HG02938 (cell line): ENCODE measurements around the gene MAN2A1.

Experiments used
- ATAC-seq: cut with Tn5 transposase; IDR thresholded peaks from one replicate; pipeline ENCODE4 v1.9.1; 2021; ENCODE audit warnings: mild to moderate bottlenecking, moderate library complexity; ENCODE audit not compliant: unreplicated experiment

The MAN2A1 gene

DNA sequence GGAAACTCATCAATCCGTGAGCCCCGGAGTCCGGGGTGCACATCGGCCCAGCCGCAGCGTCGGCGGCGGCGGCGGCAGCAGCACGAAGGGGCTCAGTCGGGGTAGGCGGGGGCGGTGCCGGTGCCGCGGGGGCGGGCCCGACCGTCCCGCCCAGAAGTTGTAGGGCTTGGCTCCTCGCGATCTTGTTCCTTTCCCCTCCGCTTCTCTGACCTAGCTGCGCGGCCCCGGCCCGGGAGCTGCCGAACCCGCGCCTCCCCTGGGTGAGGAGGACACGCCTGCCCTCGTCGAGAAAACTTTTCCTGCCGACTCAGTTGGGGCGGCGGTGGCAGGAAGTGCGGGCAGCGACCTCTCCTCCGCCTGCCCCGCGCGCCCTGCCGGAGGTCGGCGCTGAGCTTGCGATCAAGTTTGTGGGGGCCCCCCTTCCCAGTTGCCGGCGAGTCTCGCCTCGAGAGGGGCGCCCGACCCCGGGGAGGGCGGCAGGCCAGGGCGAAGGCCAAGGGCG, at the start of gene MAN2A1:
MAN2A1 (plus strand) TSS at position 188 of the 502 bp plus-strand sequence. CDS start 491 bp downstream, outside the sequence.
- peak; percentile 42 for ATAC-seq

DNA sequence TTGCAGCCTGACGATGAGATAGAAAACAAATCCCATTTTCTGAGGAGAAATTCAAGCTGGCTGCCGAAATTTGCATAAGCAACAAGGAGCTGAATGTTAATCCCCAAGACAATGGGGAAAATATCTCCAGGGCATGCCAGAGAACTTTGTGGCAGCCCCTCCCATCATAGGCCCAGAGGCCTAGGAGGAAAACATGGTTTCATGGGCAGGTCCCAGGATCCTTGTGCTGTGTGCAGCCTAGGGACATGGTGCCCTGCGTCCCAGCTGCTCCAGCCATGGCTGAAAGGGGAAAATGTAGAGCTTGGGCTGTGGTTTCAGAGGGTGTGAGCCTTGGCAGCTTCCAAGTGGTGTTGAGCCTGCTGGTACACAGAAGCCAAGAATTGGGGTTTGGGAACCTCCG, 48.8 kb upstream of the MAN2A1 start:
- ATAC-seq: no peak

DNA sequence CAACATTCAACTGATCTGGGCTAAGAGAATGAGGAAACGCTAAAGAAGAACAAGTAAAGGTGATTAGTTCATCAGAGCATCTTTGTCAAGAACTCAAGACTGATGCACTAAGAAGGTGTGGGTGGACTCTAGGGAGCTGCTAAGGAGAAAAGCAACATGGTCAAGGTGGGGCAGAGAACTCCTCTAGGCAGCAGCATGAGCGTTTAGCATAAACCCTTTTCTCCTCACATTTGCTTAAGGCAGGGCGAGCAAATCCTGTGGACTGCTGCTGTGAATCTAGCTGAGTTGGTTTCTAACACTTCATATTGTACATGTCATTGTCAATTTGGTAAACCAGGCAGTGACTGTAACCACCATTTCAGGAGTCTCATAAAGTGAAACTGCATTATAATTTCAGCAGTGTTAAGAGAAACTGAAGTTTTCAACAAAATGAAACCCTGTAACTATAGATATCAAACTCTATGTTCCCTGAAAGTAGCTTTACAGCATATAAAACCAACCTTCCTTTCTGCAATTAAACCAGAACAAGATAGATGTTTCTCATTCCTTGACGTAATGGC, 45.9 kb upstream of the MAN2A1 start:
- no peak for ATAC-seq

DNA sequence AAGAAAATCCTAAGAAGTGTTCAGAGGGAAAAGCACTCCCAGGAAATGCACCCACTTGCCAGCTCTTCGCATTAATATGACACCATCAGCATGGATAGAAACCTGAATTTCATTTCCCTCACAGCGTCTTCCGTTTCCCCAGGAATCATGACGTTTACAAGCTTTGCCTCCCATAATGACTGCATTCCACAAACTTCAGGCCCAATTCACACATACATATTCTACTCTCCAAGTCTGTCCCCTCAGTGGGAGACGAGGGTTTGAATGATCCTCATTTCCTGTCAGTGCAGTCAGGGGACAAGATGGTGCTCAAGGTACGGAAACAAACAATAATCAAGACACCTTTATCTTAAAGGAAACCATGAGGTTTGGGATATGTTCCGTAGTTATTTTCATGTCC, 44.9 kb upstream of the MAN2A1 start:
- no peak for ATAC-seq

DNA sequence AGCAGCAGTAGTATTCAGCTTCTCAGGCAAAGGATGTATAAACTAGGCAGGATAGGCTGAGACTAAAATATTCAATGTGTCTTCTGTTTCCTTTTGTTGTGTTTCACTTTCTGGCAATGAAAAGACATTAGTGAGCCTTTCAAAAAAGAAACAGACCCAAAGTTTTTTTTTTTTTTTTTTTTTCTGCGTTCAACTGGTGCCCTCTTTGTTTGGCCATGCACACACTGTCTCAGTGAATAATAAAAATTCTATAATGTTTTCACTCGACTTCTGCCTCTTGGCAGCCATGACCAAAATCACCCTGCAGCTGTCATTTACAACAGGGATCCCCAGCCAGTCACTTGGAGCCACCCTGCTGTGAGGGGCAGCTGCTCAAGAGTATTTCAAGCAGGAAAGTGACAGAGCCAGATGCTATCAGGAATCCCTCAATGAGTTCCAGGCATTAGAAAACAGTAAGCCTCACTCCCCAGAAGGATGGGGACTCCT, 44.0 kb upstream of the MAN2A1 start:
- no peak for ATAC-seq

DNA sequence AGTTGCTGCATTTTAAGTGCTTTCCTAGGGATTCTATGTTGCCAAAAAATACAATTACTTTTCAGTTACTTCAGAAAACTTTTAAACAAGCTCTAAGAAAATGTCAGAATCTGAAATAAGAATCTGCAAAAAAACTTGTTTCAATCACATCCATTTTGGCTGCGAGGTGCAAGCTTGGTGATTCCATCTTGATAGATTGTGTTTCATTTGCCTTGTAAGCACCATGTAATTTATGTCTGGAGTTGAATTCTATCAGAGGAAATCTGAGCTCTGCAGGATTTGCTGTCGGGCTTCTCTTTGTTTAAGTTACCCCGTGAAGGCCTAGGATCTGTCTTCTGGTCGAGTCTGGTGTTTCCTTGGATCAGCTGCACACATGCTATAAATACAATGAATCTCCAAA, 40.4 kb upstream of the MAN2A1 start:
- no peak for ATAC-seq

DNA sequence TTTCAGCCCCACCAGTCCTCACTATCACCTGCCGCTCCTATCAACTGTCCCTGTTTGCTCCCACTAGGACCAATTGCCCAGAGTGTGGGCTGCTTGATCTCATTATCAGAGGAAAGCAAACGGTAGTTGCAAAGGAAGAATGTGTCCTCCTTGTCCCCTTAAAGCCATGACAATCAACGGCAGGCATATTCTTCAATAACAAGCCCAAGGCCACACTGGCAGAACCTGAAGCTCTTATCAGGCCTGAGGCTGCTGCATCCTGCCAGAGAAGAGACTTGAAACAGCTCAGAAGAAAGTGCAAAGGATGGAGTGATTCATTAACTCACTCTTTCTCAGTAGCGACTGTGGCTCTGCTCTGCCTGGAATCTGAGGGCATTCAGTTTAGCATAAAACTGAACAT, 39.2 kb upstream of the MAN2A1 start:
- ATAC-seq: no peak

DNA sequence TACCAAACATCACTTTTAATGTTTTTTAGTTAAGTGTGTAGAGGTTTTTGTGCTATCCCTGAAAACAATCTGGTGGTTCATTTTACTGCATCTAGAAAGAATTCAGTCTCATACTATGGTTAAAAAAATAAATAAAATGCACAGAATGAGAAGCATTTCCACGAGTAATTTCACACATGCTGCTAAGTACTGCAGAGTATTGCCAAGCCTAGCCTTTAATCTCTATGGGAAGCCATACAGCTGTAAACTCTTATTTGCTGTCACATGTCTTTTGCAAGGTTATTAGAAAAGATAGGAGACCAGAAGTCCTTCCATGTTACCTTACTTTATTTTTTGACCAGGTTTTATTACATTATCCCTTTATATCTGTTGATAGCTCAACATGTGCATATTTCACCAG, 37.6 kb upstream of the MAN2A1 start:
- no peak for ATAC-seq

DNA sequence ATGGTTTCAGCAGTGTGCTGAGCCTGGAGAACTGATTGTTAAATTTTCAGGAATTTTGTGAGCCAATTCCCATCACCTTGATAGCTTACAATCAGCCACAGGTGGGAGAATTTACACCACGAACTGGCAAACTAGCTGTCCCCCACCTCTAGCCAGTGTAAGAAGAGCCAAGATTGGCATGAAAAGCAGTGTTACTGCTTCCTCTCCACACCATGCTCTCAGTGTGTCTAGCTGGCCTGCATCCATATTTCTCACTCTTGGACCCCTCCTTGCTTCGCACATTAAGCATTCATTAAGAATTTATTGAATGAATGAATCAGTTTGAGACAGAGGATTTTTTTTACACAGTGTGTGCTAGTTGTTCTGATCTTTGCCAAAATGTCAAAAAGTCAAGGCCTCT, 36.7 kb upstream of the MAN2A1 start:
- no peak for ATAC-seq

DNA sequence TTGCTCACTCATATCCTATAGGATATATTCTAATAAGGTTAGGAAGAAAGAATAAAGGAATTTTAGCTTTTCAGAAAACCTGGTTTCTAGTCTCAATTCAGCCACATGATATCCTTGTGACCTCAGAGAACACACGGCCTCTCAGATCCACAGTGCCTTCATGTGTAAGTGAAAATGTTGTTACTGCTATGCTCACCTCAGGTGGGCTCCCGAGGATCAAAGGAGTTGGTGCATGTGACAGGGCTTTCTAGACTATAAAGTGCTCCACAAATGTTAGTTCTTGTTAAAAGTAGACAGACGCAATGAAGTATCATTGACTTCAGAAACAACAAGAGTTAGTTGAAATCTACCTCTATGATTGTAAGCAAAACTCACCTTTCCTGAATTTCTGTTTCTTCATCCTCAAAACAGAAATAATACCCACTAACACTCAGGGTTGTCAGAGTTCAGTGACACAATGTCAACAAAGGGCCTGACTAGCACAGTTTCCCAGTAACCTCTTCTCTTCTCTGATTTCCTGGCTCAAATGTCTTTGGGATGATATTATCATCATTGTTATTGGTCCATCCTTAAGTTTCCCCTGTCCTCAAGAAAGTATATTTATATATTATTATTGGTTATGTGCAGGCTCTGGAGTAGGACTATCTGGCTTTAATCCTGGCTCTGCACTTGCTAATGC, 36.0 kb upstream of the MAN2A1 start:
- ATAC-seq: no peak

DNA sequence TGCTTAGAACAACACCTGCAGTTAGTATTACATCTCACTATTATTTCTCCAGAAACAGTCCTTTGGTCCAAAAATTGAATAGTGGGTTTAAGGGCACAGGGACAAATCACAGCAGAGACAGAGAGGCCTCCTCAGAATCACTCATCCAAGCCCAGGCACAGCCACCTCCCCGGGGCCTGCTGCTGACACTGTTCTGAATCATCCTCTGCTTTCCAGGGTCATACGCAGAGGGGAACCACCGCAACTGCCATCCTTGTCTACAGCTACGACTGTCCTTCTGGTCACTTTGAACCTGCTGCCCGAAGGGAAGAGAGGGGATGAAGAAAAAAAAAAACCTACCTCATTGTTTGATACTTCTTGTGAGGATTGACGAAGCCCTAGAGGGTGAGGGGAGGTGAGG, 35.3 kb upstream of the MAN2A1 start:
- no peak for ATAC-seq

DNA sequence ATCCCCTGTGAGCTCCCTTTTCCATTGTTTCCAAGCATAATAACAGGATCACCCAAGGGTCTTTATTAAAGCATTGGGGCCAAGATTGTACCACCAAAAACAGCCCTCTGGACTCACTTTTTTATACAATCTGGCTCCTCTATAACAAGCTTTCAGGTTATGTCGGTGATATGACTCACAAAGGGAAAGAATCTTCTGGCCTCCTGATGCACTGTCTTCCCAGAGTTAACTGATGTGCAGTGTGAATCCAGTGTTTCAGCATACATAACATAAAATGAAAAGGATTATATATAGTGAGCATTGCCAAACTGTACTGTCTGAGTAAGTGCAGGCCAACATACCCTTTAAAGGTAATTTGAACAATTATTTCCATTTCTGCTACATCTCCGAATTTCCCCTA, 33.9 kb upstream of the MAN2A1 start:
- no peak for ATAC-seq

DNA sequence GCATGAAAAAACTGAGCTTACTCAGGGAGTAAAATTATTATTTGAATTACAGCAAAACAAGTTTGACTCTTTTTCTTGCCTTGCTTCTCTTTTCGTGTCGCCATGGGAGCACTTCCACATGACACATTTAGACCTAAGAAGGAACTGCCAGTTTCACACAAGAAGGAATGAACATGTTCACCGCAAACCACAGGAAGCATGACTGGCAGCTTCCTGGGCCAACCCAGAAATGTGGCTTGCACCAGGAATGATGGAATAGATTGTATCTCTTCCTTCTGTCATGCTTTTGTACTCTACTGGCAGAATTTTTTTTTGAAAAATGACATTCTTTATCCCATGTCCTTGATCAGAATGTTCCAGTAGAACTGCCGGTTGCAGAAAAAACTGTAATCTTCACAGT, 32.9 kb upstream of the MAN2A1 start:
- no peak for ATAC-seq

DNA sequence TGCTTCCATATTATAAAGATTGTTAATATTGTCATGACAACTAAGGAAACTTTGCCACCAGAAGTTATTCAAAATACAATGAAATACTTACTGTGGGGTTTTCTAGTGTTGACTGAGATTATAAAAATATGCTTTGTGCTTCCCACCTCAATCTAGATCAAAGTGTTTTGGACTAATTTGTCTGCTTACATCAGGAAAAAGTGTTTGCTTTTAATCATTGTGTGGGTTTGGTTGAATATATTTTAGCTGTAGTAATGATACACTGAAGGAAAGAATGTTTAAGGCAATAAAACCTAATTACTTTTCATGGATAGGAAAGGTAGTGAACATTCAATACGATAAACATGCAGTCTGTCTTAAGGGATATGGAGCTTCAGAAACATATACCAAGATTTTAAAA, 29.8 kb upstream of the MAN2A1 start:
- no peak for ATAC-seq

DNA sequence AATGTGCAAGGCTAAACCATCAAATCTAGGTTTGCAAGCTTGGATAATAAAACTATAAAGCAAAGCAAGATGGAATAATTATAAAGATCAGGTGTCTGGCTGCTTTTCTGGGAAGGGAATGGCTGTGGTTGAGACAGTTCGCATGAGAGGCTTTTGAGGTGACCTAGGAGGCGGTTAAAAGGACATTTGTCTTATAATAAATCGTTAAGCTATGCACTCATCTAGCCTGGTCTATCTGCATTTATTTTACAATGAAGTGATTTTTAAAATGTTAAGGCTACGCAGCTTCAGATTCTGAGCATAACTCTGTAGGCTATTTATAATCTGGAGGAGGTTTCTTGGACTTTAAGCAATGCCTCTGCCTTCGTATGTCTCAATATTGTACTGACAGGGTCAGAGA, 29.4 kb upstream of the MAN2A1 start:
- no peak for ATAC-seq

DNA sequence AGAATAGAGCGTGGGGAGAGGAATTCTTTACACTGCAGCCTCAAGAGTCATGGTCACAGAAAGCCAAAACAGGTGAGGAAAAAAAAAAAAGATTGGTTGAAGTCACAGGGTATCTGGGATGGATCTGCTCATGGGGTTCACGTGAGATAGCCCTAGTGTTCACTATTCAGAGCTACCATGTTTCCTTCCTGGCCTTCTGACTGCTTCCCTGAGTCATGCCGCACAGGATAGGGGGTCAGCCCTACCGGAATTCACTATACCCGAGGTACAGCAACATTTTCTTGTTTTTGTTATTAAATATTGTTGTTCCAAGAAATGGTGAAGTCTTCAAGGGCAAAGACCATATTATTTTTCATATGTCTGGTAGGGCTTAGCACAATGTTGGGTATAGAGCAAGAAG, 21.5 kb upstream of the MAN2A1 start:
- ATAC-seq: no peak

DNA sequence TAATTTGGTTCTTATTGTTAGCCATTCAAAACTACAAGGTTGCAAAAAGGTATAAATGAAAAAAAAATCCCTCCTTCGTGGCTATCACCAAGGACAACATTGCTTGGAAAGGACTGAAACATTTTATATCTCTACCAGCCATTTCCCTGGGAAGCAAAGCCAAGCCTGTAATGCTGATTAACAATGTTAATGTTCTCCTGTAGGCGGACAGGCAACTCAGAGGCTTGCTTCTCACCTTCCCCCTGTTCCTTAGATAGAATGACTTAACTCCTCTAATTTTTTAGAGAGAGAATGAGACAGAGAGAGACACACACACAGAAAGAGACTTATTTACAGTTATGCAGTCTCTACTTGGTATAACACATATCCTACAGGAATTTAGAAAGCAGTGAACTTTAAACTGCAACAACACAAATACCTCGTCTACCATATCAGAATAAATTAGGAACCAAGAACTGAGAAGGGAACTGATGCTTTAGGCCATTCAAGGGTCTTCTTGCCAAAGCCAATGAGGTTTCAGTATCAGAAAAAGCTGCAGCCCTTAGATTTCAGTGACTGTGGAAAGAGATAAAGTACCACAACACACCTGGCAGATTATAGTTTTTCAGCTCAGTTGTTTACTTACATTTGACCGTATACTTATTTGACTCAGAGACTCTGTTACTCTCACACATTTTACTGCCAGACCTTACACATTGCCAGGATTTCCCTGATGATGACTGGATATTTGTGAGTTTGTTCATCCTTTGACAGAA, 20.9 kb upstream of the MAN2A1 start:
- peak; percentile 85 for ATAC-seq

DNA sequence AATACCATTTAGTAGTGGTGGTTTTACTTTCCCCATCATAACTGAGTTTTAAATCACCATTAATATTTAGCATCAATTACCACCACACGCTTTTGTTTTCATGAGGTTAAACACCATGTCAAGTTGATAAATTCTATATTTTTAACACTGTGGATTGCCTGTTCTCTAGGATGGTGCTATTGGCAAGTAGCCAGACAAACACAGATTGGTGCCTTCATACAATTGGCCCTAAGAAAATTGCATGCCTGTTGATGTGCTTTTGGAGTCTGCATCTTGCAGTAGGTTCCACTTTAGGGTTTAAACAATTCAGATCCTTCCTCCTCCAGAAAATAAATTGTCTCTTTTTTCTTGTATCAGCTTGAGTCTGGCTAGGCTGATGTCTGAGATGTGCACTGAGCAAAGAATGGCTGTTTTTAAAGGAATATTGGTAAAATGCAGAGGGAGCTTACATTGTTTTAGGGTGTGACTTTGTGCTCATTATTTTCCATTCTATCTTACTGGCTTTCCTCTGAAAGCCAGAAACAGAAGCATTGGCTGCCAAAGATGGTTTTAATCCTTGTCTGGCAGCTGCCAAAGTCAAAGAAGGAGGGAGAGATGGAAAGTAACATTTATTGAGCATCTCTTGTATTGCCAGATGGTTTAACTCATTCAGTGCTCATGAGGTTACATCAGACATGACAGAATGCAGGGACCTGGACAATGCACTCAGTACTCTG, 19.6 kb upstream of the MAN2A1 start:
- no peak for ATAC-seq

DNA sequence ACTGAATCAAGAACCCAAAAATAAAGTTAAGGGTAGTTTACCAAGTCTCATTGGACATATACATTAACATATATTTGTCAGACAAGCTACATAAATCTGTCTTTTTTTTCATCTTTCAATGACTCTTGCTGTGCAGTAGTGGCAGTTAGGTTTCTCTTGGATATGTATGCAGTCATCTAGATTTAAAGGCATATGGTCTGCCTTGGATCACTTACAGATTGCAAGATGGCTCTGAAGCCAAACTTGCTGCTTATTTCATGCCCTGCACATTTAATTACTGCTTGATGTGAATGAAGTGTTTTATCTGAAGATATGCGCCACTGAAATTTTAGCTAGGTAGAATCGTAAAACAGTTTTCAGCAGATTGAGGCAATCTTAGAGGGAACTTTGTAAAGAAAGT, 18.6 kb upstream of the MAN2A1 start:
- ATAC-seq: no peak

DNA sequence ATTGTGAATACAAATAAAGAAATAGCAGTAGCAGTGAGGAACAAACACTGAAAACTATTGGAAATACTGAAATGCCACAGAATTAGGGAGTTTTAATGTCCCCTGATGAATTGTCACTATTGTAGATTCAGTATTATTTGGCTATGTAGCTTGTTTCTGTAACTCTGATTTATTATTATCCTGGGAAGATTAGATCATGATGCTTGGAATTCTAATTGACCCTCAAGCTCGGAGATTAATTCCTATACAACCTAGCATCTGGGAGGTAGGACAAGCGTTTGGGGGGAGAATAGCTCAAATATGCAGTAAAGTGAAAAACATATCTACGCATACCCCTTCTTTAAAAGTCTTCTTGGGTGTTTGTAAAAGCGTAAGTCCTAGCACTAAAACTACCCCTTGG, 15.1 kb upstream of the MAN2A1 start:
- no peak for ATAC-seq

DNA sequence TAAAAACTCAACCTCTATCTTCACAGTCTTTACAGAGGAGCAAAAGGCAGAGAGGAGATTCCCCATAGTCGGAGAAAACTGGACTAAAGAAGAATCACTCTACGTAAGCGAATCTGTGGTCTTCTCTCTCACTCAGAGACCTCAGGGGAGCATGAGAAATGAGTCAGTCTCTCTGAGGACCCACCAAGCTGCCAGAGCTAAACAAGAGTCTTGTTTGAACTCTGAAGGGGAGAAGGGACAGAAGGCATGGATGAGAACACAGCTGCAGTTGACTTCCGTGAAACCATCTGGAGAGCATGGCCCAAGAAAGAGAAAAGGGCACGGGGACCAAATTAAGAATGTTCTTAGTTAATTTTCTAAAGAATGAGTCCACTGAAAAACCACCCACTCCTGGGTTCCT, 12.8 kb upstream of the MAN2A1 start:
- no peak for ATAC-seq
